AG09319 (cell line): Measurements from ENCODE around the gene DNAH17.
"Not testable (repeated sequence)": the region's sequence is repeated elsewhere in the genome, so short reads cannot be mapped to it uniquely, and the experiment has no call there.

Experiments used
- DNase-seq: peaks from one replicate; pipeline ENCODE4 v3.0.0-alpha.2; 2010; ENCODE audit warnings: low read depth; ENCODE audit errors: extremely low read depth
- CTCF ChIP-seq: IDR thresholded peaks from 2 replicates; pipeline ENCODE4 v1.5.1; 2011; ENCODE audit warnings: low read depth, mild to moderate bottlenecking, inconsistent platforms, low read length, moderate library complexity

Gene DNAH17

DNA sequence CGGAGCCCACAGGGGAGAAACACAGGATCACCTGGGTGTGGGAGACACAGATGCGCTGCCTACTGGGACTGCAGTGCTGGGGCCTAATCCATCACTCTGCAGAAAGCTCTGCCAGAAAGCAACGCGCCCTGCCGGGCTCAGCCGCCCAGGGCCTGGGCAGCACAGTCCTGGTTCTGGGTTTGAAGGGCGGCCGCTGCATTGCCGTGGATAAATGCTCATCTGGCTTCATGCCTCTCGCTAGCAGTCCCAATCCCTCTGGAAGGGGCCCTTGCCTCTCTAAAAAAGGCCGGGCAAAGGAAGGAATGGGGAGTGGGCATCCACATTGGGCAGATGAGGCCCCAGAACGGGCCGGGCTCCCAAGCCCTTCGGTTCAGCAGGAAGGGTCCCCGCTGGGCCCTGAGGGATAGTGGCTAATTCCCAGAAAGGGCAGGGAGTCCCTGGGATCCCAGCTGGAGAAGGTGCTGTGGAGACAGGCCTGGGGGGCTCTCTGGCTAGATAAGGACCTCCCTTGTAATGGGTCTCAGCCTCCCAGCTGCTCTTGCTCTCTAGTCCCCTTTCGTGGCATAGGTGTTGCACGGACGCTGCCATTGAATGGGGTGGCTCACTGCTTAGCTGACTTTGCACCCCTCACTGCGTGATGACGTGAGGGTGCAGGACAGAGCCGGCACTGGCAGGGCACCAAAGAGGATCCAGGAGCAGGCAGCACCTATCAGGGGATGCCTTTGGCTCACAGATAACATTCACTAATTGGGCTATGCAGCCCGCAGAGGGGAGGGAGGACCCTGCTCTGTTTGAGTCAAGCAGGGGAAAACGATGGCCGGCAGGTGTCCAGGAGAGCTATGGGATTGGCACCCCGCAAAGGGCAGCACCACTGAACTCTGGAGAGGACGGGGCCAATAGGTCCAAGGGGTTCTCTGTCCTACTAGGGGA is 110.1 kb downstream of the DNAH17 start:
- no peak for TF ChIP-seq CTCF
- no peak for DNase-seq

DNA sequence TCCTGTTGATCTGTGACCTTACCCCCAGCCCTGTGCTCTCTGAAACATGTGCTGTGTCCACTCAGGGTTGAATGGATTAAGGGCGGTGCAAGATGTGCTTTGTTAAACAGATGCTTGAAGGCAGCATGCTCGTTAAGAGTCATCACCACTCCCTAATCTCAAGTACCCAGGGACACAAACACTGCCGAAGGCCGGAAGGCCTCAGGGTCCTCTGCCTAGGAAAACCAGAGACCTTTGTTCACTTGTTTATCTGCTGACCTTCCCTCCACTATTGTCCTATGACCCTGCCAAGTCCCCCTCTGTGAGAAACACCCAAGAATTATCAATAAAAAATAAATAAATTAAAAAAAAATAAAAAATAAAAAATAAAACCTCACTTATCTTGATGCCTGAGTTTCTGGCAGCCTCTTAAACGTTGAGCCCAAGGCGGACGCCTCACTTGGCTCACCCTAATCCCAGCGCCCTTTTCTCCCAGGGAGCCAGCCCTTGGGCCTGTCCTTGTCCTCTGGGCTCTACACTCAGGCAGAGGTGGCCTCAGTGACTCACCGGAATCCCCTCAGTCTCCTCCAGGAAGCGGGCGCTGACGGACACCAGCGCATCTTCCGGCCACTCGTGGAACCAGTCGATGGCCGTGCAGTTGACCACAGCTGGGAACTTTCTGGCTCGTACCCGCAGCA is 110.9 kb downstream of the DNAH17 start:
- not testable (repeated sequence) for DNase-seq

GRCh38 chr17:78462148-78462547 is 115.0 kb downstream of the DNAH17 start:
- TF ChIP-seq CTCF, result no peak
- no peak for DNase-seq

GRCh38 chr17:78461799-78462053 is 115.5 kb downstream of the DNAH17 start:
- TF ChIP-seq CTCF, result no peak
- no peak for DNase-seq

DNA sequence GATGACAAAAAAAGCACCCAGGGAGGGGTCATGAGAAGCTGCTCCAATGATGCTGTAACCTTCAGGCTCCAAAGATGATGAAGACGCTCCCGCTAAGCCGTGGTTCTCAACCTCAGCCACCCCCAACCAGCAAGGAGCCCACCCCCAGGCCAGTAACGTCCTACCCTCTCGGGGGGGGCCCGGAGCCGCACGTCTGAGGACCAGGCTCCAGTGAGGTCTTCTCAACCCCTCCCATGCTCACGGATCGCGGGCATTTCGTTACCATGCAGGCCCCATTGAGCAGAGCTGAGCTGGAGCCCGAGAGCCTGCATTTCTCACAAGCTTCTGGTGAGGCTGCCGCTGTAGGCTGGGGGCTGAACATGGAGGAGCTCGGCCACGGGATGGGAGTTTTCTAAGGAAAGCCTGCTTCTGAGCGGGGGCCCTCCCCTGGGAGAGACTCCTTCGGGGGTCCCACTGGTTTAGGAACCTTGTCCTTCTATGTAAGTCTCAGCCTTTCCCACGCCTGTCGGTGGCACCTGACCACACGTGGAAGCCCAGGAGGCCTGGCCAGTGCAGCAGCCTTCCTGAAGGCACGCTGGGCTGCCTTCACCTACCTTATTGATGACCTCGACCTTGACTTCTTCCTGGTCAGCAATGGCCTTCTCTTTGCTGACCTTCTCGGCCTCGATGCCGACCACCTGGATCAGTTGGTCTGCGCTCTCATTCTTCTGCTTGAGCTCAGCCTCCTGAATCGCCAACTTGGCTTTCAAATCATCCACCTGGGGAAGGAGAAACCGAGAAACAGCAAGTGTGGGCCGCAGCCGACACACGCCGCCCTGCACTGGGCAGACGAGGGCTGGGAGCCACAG is 116.0 kb downstream of the DNAH17 start:
- DNase-seq, result no peak
- no peak for TF ChIP-seq CTCF

DNA sequence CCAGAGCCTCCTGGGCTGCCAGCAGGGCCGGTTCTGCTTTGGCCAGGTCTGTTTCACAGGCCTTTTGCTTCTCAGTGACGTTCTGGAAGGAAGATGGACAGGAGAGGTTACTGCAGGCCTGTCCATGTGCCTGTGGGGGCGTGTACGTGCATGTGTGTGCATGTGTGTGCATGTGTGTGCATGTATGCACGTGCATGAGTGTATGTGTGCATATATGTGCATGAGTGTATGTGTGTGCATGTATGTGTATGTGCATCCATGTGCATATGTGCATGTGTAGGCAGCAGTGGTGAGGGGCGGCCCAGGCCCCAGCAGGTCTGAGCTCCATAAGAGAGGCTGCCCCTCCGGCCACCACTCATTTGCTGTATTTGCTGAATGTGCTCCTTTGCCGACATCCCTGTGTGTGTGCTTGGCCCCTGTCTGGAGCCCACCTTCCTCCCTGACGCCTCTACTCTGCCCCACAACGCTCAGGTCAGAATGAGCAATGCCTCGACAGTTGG is 117.0 kb downstream of the DNAH17 start:
- DNase-seq, result no peak
- TF ChIP-seq CTCF, result no peak

GRCh38 chr17:78459696-78460095 is 117.5 kb downstream of the DNAH17 start:
- DNase-seq, result no peak
- TF ChIP-seq CTCF, result no peak
